SK-N-SH (cell line): ENCODE results near the gene THEM5. TPM values are rescaled to one million over a fixed set of nuclear protein-coding genes. Genes with fewer than 3 reads are reported as not detected.

Experiments used
- CTCF ChIA-PET: fragments of 300-600, 350-600 bp; formaldehyde crosslinking; extraction: SDS; loops from one replicate; lab custom pipeline; 2021; lab: Yijun Ruan, JAX
- POLR2A ChIA-PET: fragments of 350-600 bp; sonication (Branson Sonifier 250); formaldehyde crosslinking; extraction: SDS; loops from one replicate; lab custom pipeline; 2020; ENCODE audit warnings: antibody characterized with exemption, inconsistent platforms; lab: Yijun Ruan, JAX
- DNase-seq: peaks from one replicate; pipeline ENCODE4 v3.0.0; 2012
- H2AFZ ChIP-seq: fragments of 200-600 bp; sonication (generic); 2 replicates; pipeline ENCODE4 v1.8.1; 2016; ENCODE audit warnings: antibody characterized with exemption, mild to moderate bottlenecking, low read depth
- H3F3A ChIP-seq: fragments of 200-600 bp; sonication (generic); replicated peaks from 2 replicates; pipeline ENCODE3; 2016; ENCODE audit warnings: antibody characterized with exemption, mild to moderate bottlenecking; ENCODE audit not compliant: insufficient read depth
- H3K27ac ChIP-seq, 2 experiments: fragments of 200-500 bp in 1 of 2; fragments of 200-600 bp in 1 of 2; sonication (Bioruptor generic) in 1 of 2; sonication (generic), shearing (Covaris generic) in 1 of 2; 2 replicates each; pipeline versions ENCODE4 v1.5.1 to v1.6.1; 2014 to 2016; ENCODE audit warnings: low read depth in 2 of 2, inconsistent platforms in 1 of 2, low read length in 1 of 2, mild to moderate bottlenecking in 1 of 2, mixed read lengths in 1 of 2
- H3K27me3 ChIP-seq: fragments of 200-600 bp; sonication (generic), shearing (Covaris generic); 2 replicates; pipeline ENCODE4 v1.6.1; 2016; ENCODE audit warnings: mixed run types; ENCODE audit not compliant: insufficient read depth
- H3K36me3 ChIP-seq, 2 experiments: fragments of 200-500 bp in 1 of 2; fragments of 200-600 bp in 1 of 2; sonication (Bioruptor generic) in 1 of 2; sonication (generic) in 1 of 2; replicated peaks in 1 of 2; 2 replicates each; pipeline versions ENCODE3 to v1.5.1; 2014 to 2016; ENCODE audit warnings: low read length in 1 of 2, mild to moderate bottlenecking in 1 of 2; ENCODE audit not compliant: insufficient read depth in 2 of 2, control insufficient read depth in 1 of 2
- H3K4me1 ChIP-seq, 2 experiments: fragments of 200-500 bp in 1 of 2; fragments of 200-600 bp in 1 of 2; sonication (Bioruptor generic) in 1 of 2; sonication (generic), shearing (Covaris generic) in 1 of 2; 2 replicates each; pipeline versions ENCODE4 v1.5.1 to v1.6.1; 2014 to 2016; ENCODE audit warnings: low read depth in 1 of 2, low read length in 1 of 2, mixed run types in 1 of 2; ENCODE audit not compliant: insufficient read depth in 2 of 2, control insufficient read depth in 1 of 2
- H3K4me2 ChIP-seq: fragments of 200-600 bp; sonication (generic), shearing (Covaris generic); 2 replicates; pipeline ENCODE4 v1.6.1; 2017; ENCODE audit warnings: mixed run types
- H3K4me3 ChIP-seq, 2 experiments: fragments of 200-500 bp in 1 of 2; fragments of 200-600 bp in 1 of 2; sonication (Bioruptor generic) in 1 of 2; sonication (generic), shearing (Covaris generic) in 1 of 2; 2 replicates each; pipeline versions ENCODE4 v1.5.1 to v1.8.1; 2014 to 2016; ENCODE audit warnings: low read depth in 2 of 2, inconsistent platforms in 1 of 2, low read length in 1 of 2, mild to moderate bottlenecking in 1 of 2, mixed read lengths in 1 of 2, moderate library complexity in 1 of 2
- H3K79me2 ChIP-seq: fragments of 200-600 bp; sonication (generic); 2 replicates; pipeline ENCODE4 v1.8.1; 2017; ENCODE audit warnings: mild to moderate bottlenecking; ENCODE audit not compliant: insufficient read depth
- H3K9ac ChIP-seq: fragments of 200-600 bp; sonication (generic); 2 replicates; pipeline ENCODE4 v1.6.1; 2017; ENCODE audit warnings: mixed run types
- H3K9me2 ChIP-seq: fragments of 200-600 bp; sonication (generic); 2 replicates; pipeline ENCODE4 v1.6.1; 2017; ENCODE audit warnings: mixed run types
- H3K9me3 ChIP-seq: fragments of 200-600 bp; sonication (generic); 2 replicates; pipeline ENCODE4 v1.6.1; 2017; ENCODE audit warnings: mixed run types, mild to moderate bottlenecking, moderate library complexity
- H4K20me1 ChIP-seq: fragments of 200-600 bp; sonication (generic); 2 replicates; pipeline ENCODE4 v1.6.1; 2017; ENCODE audit warnings: mild to moderate bottlenecking, mixed run types; ENCODE audit not compliant: insufficient read depth
- CHD2 ChIP-seq: fragments of 150-350 bp; IDR thresholded peaks from 2 replicates; pipeline ENCODE4 v1.6.1; 2018; ENCODE audit warnings: low read length; ENCODE audit not compliant: partially characterized antibody
- CTCF ChIP-seq: fragments of 200-600 bp; sonication (generic); IDR thresholded peaks from 2 replicates; pipeline ENCODE4 v1.6.1; 2017; ENCODE audit warnings: antibody characterized with exemption, mild to moderate bottlenecking, moderate library complexity
- GATA2 ChIP-seq: sonication (generic); formaldehyde crosslinking; IDR thresholded peaks from 2 replicates; pipeline ENCODE4 v1.5.0; 2020; ENCODE audit warnings: mild to moderate bottlenecking, missing genetic modification reagents
- IRF3 ChIP-seq: fragments of 150-350 bp; IDR thresholded peaks from 2 replicates; pipeline ENCODE4 v1.6.1; 2016; ENCODE audit warnings: mild to moderate bottlenecking, low read depth, low read length
- SMC3 ChIP-seq: IDR thresholded peaks from 2 replicates; pipeline ENCODE4 v1.6.1; 2012; ENCODE audit warnings: low read depth, low read length, improper control_type of control experiment
- YY1 ChIP-seq: IDR thresholded peaks from 2 replicates; pipeline ENCODE4 v1.4.0; 2012; ENCODE audit warnings: low read depth, mild to moderate bottlenecking
- ZBTB33 ChIP-seq: IDR thresholded peaks from 2 replicates; pipeline ENCODE4 v1.4.0; 2012; ENCODE audit warnings: low read depth, borderline replicate concordance
- WGBS: methylation state at CpG from one replicate; pipeline ENCODE4 v1.1.6; 2017; ENCODE audit warnings: low lambda C conversion rate; 5-methylcytosine and 5-hydroxymethylcytosine counted together
- polyA plus RNA-seq, 3 experiments: library from polyadenylated mRNA; depleted of rRNA; stranded (reverse); fragments of >200 nt; gene quantifications; 2 replicates each; pipeline ENCODE4 v1.2.3, GENCODE V29; 2012

THEM5 gene
- polyA plus RNA-seq, 1 of the 3 experiments (the other 2 are of a cell fraction): not detected

- Histone ChIP-seq H3K27ac (no peak overlapping the region; a peak in 1 of 4 replicates), H2AFZ (no peak overlapping the region), H3K4me1 (peaks cover 0 to 46% of the 10 kb centered on the region in 2 experiments; a peak in 2 of 4 replicates), H3K4me2 (no peak overlapping the region), H3K36me3 (no peaks in the 10 kb centered on the region), H4K20me1 (no peaks in the 10 kb centered on the region), H3K9ac (no peak overlapping the region), H3K9me3 (no peaks in the 10 kb centered on the region), H3K27me3 (peaks cover 47% of the 10 kb centered on the region), H3K9me2 (no peaks in the 10 kb centered on the region), H3F3A (no peaks in the 10 kb centered on the region), H3K4me3 (no peak overlapping the region), H3K79me2 (no peaks in the 10 kb centered on the region)
- TF ChIP-seq ZBTB33 (no peak), CHD2 (no peak)
- ChIA-PET CTCF (interaction anchor here (0.6 kb wide), 1 partner anchor 1545 kb away, joined by 3 read pairs; no protein-coding TSS in a partner anchor), POLR2A (no interaction called here)
- 56% methylated on average over 6 of the region's 8 CpGs for WGBS
- DNase-seq: no peak
Observed at GRCh38 chr1:151800830-151801229, 52.7 kb downstream of the THEM5 start.

GRCh38 chr1:151799179-151800022 is 54.1 kb downstream of the THEM5 start:
- no peak overlapping the region for H3K9ac ChIP-seq
- POLR2A ChIA-PET: no interaction called here
- WGBS: 48% methylated on average over 9 of the region's 9 CpGs
- H3K36me3 ChIP-seq: no peaks in the 10 kb centered on the region
- TF ChIP-seq CTCF (no peak), GATA2 (no peak), SMC3 (no peak), YY1 (no peak), IRF3 (no peak)
- TF ChIP-seq, all 33 proteins: peak for 0
- H3K27ac ChIP-seq: no peak overlapping the region
- H4K20me1 ChIP-seq: no peaks in the 10 kb centered on the region
- H3F3A ChIP-seq: no peaks in the 10 kb centered on the region
- no peak for DNase-seq
- no peak overlapping the region for H3K4me3 ChIP-seq
- H3K79me2 ChIP-seq: no peaks in the 10 kb centered on the region
- no peak overlapping the region for H3K4me2 ChIP-seq
- no peak overlapping the region for H2AFZ ChIP-seq
- no peaks in the 10 kb centered on the region for H3K9me2 ChIP-seq
- peaks cover 33% of the 10 kb centered on the region for H3K27me3 ChIP-seq
- CTCF ChIA-PET: interaction anchor here (0.6 to 2.3 kb wide), 6 partner anchors 8 to 37 kb away, joined by 3 to 8 read pairs (median 4); partner anchors contain the start of gene TDRKH
- H3K9me3 ChIP-seq: no peaks in the 10 kb centered on the region
- H3K4me1 ChIP-seq: peaks cover 0 to 32% of the 10 kb centered on the region in 2 experiments; a peak in 2 of 4 replicates
